ENCODE data around the gene SBK2.

SBK2 gene

GRCh38 chr19:55485439-55486011 is 51.4 kb downstream of the SBK2 start:
- DNase-seq, result no peak

- peak; percentile 29 to 67 (median 56) for DNase-seq
These were observed 52.1 kb downstream of the SBK2 start, which contains the start of gene NAT14 for GRCh38 chr19:55484593-55485438. NAT14 (plus strand) TSS chr19:55485188; CDS start chr19:55485709, 521 bp downstream.

- DNase-seq, result no peak
These were observed 53.0 kb downstream of the SBK2 start for GRCh38 chr19:55483706-55484592.

- DNase-seq, result no peak
These were observed 53.8 kb downstream of the SBK2 start for GRCh38 chr19:55482967-55483705.

- no peak for DNase-seq
These were observed 54.6 kb downstream of the SBK2 start for GRCh38 chr19:55482156-55482961.

GRCh38 chr19:55481794-55482155 is 55.2 kb downstream of the SBK2 start:
- no peak for DNase-seq

GRCh38 chr19:55481148-55481793 is 55.7 kb downstream of the SBK2 start:
- no peak for DNase-seq

GRCh38 chr19:55479451-55480230 is 57.3 kb downstream of the SBK2 start:
- no peak for DNase-seq

GRCh38 chr19:55479045-55479444 is 57.9 kb downstream of the SBK2 start:
- no peak for DNase-seq
